Right hindlimb (tissue), 1 donor: ENCODE results near the gene CASTOR2.
"Not testable (repeated sequence)": the region's sequence is repeated elsewhere in the genome, so short reads cannot be mapped to it uniquely, and the experiment has no call there.

Experiments
- DNase-seq: peaks from one replicate; pipeline ENCODE4 v3.0.0-alpha.2; 2018

The CASTOR2 gene

GRCh38 chr7:75055830-75056772 lies 91.6 kb downstream of the CASTOR2 start:
- DNase-seq, result peak; percentile 73

GRCh38 chr7:75058406-75058805 lies 93.9 kb downstream of the CASTOR2 start:
- no peak for DNase-seq

- DNase-seq, result no peak
Observed at GRCh38 chr7:75064291-75064690, 99.8 kb downstream of the CASTOR2 start.

- no peak for DNase-seq
Observed at GRCh38 chr7:75064801-75065200, 100.3 kb downstream of the CASTOR2 start.

- no peak for DNase-seq
Observed at GRCh38 chr7:75066521-75066920, 102.0 kb downstream of the CASTOR2 start.

- no peak for DNase-seq
Observed at GRCh38 chr7:75072981-75073283, 108.4 kb downstream of the CASTOR2 start.

GRCh38 chr7:75074262-75074641 lies 109.7 kb downstream of the CASTOR2 start:
- not testable (repeated sequence) for DNase-seq
